SK-MEL-5 (cell line): ENCODE data around the gene MTCH2. TPM values are rescaled to one million over a fixed set of nuclear protein-coding genes. Genes with fewer than 3 reads are reported as not detected.
"Not testable (repeated sequence)": the region's sequence is repeated elsewhere in the genome, so short reads cannot be mapped to it uniquely, and the experiment has no call there.

Experiments used
- DNase-seq: peaks from one replicate; pipeline ENCODE4 v3.0.0-alpha.2; 2016; ENCODE audit warnings: low read depth, low spot score
- in situ Hi-C: cut with HindIII; loops from 2 replicates; pipeline ENCODE4 v1.10.0; 2016; ENCODE audit warnings: low sequenced_read_pairs, high pct_unique_total_duplicates, low pct_unique_long_range_greater_than_20kb
- polyA plus RNA-seq, 2 experiments: library from polyadenylated mRNA; depleted of rRNA; stranded (reverse); fragments of >200 nt; gene quantifications; 2 replicates each; pipeline ENCODE4 v1.2.3, GENCODE V29; 2015
- total RNA-seq: library from RNA; depleted of rRNA; stranded (reverse); fragments of >200 nt; shearing (Covaris generic); gene quantifications from 2 replicates; pipeline ENCODE4 v1.2.3, GENCODE V29; 2014; rRNA removed

Gene MTCH2
- total RNA-seq: 154 and 227 TPM in 2 replicates
- polyA plus RNA-seq (2015; cell fraction: cytosol; rRNA removed): 121 and 157 TPM in 2 replicates
- 57.9 and 80.3 TPM in 2 replicates for polyA plus RNA-seq (2015; cell fraction: nucleus; rRNA removed)

- peak; percentile 99 for DNase-seq
- in situ Hi-C loops: no loop called here
Measured at GRCh38 chr11:47642099-47642855, at the start of gene MTCH2. Gene MTCH2 (minus strand): TSS chr11:47642559. CDS start chr11:47642465, 94 bp downstream.

- in situ Hi-C loops: no loop called here
- no peak for DNase-seq
Measured at GRCh38 chr11:47691979-47692378, 49.6 kb upstream of the MTCH2 start.

GRCh38 chr11:47689480-47689879 lies 47.1 kb upstream of the MTCH2 start:
- in situ Hi-C loops: no loop called here
- DNase-seq: no peak

GRCh38 chr11:47688991-47689390 lies 46.6 kb upstream of the MTCH2 start:
- in situ Hi-C loops: no loop called here
- no peak for DNase-seq

- DNase-seq: no peak
- in situ Hi-C loops: no loop called here
Measured at GRCh38 chr11:47688111-47688510, 45.8 kb upstream of the MTCH2 start.

- DNase-seq: not testable (repeated sequence)
Measured at GRCh38 chr11:47686704-47687103, 44.3 kb upstream of the MTCH2 start.

GRCh38 chr11:47686151-47686550 lies 43.8 kb upstream of the MTCH2 start:
- no peak for DNase-seq
- in situ Hi-C loops: no loop called here

More at GRCh38 chr11:47686704-47687103, 44.3 kb upstream of the MTCH2 start:
- in situ Hi-C loops: not testable (repeated sequence)

- no peak for DNase-seq
- in situ Hi-C loops: no loop called here
Measured at GRCh38 chr11:47675851-47676250, 33.5 kb upstream of the MTCH2 start.

GRCh38 chr11:47672283-47672730 lies 29.9 kb upstream of the MTCH2 start:
- DNase-seq: no peak
- in situ Hi-C loops: no loop called here

- no peak for DNase-seq
- in situ Hi-C loops: no loop called here
Measured at GRCh38 chr11:47669856-47670255, 27.5 kb upstream of the MTCH2 start.

GRCh38 chr11:47668665-47669064 lies 26.3 kb upstream of the MTCH2 start:
- DNase-seq: no peak
- in situ Hi-C loops: no loop called here

GRCh38 chr11:47667555-47667954 lies 25.2 kb upstream of the MTCH2 start:
- no peak for DNase-seq
- in situ Hi-C loops: no loop called here

- no peak for DNase-seq
- in situ Hi-C loops: no loop called here
Measured at GRCh38 chr11:47667135-47667534, 24.8 kb upstream of the MTCH2 start.

- in situ Hi-C loops, DNase-seq: not testable (repeated sequence)
Measured at GRCh38 chr11:47664936-47665335, 22.6 kb upstream of the MTCH2 start.

GRCh38 chr11:47661245-47661644 lies 18.9 kb upstream of the MTCH2 start:
- in situ Hi-C loops: no loop called here
- no peak for DNase-seq

- no peak for DNase-seq
- in situ Hi-C loops: no loop called here
Measured at GRCh38 chr11:47659276-47659675, 16.9 kb upstream of the MTCH2 start.

- in situ Hi-C loops: no loop called here
- DNase-seq: no peak
Measured at GRCh38 chr11:47656260-47656885, 14.0 kb upstream of the MTCH2 start.

GRCh38 chr11:47651818-47652469 lies 9.6 kb upstream of the MTCH2 start:
- in situ Hi-C loops: no loop called here

More at GRCh38 chr11:47651818-47652469, 9.6 kb upstream of the MTCH2 start:
- DNase-seq: no peak
